Stomach (tissue), 4 donors: ENCODE results near the gene NR2E3.

Experiments
- POLR2A ChIP-seq, 4 donors: fragments of 450-650 bp; IDR thresholded peaks; one replicate each; pipeline ENCODE4 v1.6.1; 2016; ENCODE audit warnings: antibody characterized with exemption in 4 of 4, control low read depth in 2 of 4, mild to moderate bottlenecking in 1 of 4, moderate library complexity in 1 of 4
- TF ChIP-seq, protein P1 (sequence below), 7 experiments: fragments of 450-650 bp in 4 of 7; fragments of 200-600 bp in 3 of 7; sonication (generic) in 3 of 7; IDR thresholded peaks; one replicate each; pipeline ENCODE4 v1.5.1; 2016 to 2019; ENCODE audit warnings: antibody characterized with exemption in 7 of 7, control low read depth in 2 of 7, mild to moderate bottlenecking in 1 of 7

DNA sequence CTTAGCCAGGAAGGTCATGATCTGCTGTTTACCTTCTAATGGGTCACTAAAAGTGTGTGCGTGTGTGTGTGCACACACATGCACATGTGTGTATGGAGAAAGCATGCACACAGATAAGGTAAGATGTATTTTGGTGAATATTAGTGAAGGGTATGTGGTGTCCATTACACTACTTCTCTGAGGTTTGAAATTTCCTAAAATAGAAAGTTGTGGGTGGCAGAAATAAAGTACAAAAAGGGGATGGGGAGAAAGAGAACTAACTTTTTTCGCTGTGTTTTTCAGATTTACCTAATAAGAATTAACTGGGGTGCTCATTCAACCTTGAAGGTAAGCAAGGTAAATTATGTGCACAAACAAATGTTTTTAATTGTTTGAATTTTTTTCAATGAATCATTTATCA lies 24.4 kb upstream of the NR2E3 start:
- TF ChIP-seq, protein P1, sequence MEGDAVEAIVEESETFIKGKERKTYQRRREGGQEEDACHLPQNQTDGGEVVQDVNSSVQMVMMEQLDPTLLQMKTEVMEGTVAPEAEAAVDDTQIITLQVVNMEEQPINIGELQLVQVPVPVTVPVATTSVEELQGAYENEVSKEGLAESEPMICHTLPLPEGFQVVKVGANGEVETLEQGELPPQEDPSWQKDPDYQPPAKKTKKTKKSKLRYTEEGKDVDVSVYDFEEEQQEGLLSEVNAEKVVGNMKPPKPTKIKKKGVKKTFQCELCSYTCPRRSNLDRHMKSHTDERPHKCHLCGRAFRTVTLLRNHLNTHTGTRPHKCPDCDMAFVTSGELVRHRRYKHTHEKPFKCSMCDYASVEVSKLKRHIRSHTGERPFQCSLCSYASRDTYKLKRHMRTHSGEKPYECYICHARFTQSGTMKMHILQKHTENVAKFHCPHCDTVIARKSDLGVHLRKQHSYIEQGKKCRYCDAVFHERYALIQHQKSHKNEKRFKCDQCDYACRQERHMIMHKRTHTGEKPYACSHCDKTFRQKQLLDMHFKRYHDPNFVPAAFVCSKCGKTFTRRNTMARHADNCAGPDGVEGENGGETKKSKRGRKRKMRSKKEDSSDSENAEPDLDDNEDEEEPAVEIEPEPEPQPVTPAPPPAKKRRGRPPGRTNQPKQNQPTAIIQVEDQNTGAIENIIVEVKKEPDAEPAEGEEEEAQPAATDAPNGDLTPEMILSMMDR (IDR thresholded peaks at IDR 0.05): no peak
- no peak for TF ChIP-seq POLR2A (IDR thresholded peaks at IDR 0.05)
